ENCODE measurements around the gene FNDC3B. TPM values are rescaled to one million over a fixed set of nuclear protein-coding genes. Genes with fewer than 3 reads are reported as not detected.

FNDC3B gene
- total and polyA plus RNA-seq, 2 donors: 11.0 to 11.9 TPM

DNA sequence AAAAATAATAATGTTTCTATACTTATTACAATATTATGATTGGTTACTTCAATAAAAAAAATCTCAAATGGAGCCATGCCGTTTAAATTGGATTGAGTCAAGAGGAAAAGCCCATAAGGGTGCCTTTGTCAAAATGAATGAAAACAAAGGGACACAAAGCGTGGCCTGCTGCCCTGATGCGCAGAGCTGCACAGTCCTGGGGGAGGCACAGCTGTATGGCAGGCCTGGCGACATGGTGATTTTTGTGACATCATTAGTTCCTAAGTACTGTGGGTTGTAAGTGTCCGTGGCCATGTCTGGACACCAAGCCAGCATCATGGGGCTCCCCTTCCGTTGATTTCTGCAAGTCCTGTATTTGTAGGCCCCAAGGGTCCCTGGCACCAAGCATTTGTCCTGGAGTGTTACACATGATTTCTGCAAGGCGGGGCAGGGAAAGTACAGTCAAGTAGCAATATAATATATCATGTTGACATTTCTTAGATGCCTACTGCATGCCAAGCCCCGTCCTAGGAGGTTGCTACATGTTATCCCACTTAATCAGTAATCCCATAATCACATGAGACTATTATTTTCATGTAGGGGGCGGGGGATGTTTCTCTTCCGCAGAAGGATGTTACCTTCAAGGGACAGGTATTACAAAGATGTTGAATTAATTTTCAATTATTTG, 349.2 kb downstream of the FNDC3B start:
- Histone ChIP-seq H3K36me3 (ENCODE audit: control insufficient read depth in 2 of 2, insufficient read depth in 2 of 2, low read length in 1 of 2) (no peaks in the 10 kb centered on the region), H3K9me3 (ENCODE audit: control insufficient read depth in 2 of 2, insufficient read depth in 1 of 2, low read length in 1 of 2) (no peaks in the 10 kb centered on the region), H3K4me3 (ENCODE audit: low read length in 2 of 2) (no peak overlapping the region), H3K27ac (ENCODE audit: low read depth in 1 of 2, low read length in 1 of 2) (no peak overlapping the region), H3K4me1 (ENCODE audit: control insufficient read depth in 2 of 2, insufficient read depth in 2 of 2, low read length in 2 of 2) (no peaks in the 10 kb centered on the region), H3K27me3 (ENCODE audit: control insufficient read depth in 2 of 2, insufficient read depth in 1 of 2, low read length in 1 of 2) (no peaks in the 10 kb centered on the region)
- no peak for DNase-seq (ENCODE audit: low read depth in 6 of 9, low spot score in 9 of 9)
- WGBS: 86% methylated on average over 10 of the region's 10 CpGs

DNA sequence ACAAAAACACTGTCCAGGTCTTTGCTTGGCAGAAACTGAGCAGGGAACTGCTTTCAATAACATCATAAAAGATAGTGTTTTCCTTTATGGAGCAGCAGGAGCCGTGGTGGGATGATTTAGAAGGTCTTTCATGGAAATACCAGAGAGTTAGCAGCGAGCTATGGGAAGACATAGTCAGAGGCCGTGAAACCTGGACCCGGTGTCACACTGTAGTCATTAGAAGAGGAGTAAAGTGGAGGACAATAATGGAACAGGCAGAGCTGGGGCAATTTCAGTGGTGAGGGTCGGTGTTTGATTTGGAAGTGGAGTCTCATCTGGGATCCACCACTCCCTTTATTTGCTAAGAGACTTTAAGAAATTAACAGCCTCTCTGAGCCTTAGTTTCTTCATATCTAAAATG, 351.4 kb downstream of the FNDC3B start:
- over 99% methylated on average over 5 of the region's 5 CpGs for WGBS
- no peaks in the 10 kb centered on the region for H3K36me3 ChIP-seq (ENCODE audit: control insufficient read depth in 2 of 2, insufficient read depth in 2 of 2, low read length in 1 of 2)

DNA sequence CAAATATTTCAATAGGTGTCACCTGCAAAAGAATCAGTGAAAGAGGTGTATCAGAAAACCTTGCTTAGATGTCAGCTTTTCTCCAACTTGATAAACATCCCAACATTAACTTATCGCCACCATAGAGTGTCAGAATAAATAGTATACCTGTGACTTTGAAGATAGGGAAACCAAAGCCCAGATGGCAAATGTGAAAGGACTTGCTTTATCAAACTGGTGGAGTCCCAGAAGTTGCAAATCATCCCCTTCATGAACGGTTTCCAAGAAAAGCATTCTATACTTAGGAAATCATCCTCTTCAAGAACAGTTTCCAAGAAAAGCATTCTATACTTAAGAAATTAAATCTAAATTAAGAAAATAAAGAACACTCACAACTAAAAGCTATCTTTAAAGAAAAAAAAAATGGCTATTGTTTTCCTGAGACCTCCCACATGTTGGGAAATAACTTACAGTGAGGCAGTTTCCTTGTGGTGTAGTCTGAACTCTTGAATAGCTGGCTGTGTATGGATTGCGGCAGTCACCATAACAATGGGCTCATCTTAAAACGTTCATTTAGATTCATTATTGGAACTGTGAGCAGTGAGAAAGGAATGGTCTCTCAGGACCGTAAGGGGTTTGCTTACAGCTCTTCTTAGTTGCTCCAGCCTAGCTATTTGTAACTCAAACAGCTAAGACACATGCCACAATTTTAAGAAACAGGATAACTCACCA, 352.4 kb downstream of the FNDC3B start:
- Histone ChIP-seq H3K27me3 (ENCODE audit: control insufficient read depth in 2 of 2, insufficient read depth in 1 of 2, low read length in 1 of 2) (no peaks in the 10 kb centered on the region), H3K4me1 (ENCODE audit: control insufficient read depth in 2 of 2, insufficient read depth in 2 of 2, low read length in 2 of 2) (no peaks in the 10 kb centered on the region), H3K36me3 (ENCODE audit: control insufficient read depth in 2 of 2, insufficient read depth in 2 of 2, low read length in 1 of 2) (no peaks in the 10 kb centered on the region), H3K27ac (ENCODE audit: low read depth in 1 of 2, low read length in 1 of 2) (no peak overlapping the region), H3K4me3 (ENCODE audit: low read length in 2 of 2) (no peak overlapping the region), H3K9me3 (ENCODE audit: control insufficient read depth in 2 of 2, insufficient read depth in 1 of 2, low read length in 1 of 2) (no peaks in the 10 kb centered on the region)
- no peak for DNase-seq (ENCODE audit: low read depth in 6 of 9, low spot score in 9 of 9)
- 51% methylated on average over 5 of the region's 5 CpGs for WGBS

More for the DNA sequence above, 351.4 kb downstream of the FNDC3B start:
- Histone ChIP-seq H3K27ac (ENCODE audit: low read depth in 1 of 2, low read length in 1 of 2) (no peak overlapping the region), H3K9me3 (ENCODE audit: control insufficient read depth in 2 of 2, insufficient read depth in 1 of 2, low read length in 1 of 2) (no peaks in the 10 kb centered on the region), H3K4me1 (ENCODE audit: control insufficient read depth in 2 of 2, insufficient read depth in 2 of 2, low read length in 2 of 2) (no peaks in the 10 kb centered on the region), H3K4me3 (ENCODE audit: low read length in 2 of 2) (no peak overlapping the region), H3K27me3 (ENCODE audit: control insufficient read depth in 2 of 2, insufficient read depth in 1 of 2, low read length in 1 of 2) (no peaks in the 10 kb centered on the region)
- DNase-seq (ENCODE audit: low read depth in 6 of 9, low spot score in 9 of 9): no peak

DNA sequence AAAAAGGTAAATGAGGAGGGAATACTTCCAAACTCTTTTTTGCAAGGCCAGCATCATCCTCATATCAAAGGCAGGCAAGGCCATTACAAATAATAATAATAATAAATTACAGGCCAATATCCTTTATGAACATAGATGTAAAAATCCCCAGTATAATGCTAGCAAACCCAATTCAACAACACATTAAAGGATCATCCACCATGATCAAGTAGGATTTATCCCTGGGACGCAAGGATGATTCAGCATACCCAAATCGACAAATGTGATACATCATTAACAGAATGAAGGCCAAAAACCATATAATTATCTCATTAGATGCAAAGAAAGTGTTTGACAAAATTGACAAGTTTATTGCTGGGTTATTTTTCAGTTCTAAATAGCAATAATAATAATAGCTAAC, 355.3 kb downstream of the FNDC3B start:
- no peak for DNase-seq (ENCODE audit: low read depth in 6 of 9, low spot score in 9 of 9)
- Histone ChIP-seq H3K4me1 (ENCODE audit: control insufficient read depth in 2 of 2, insufficient read depth in 2 of 2, low read length in 2 of 2) (no peaks in the 10 kb centered on the region), H3K36me3 (ENCODE audit: control insufficient read depth in 2 of 2, insufficient read depth in 2 of 2, low read length in 1 of 2) (no peaks in the 10 kb centered on the region), H3K27me3 (ENCODE audit: control insufficient read depth in 2 of 2, insufficient read depth in 1 of 2, low read length in 1 of 2) (no peaks in the 10 kb centered on the region), H3K27ac (ENCODE audit: low read depth in 1 of 2, low read length in 1 of 2) (no peak overlapping the region), H3K9me3 (ENCODE audit: control insufficient read depth in 2 of 2, insufficient read depth in 1 of 2, low read length in 1 of 2) (no peaks in the 10 kb centered on the region), H3K4me3 (ENCODE audit: low read length in 2 of 2) (no peak overlapping the region)
- WGBS: 98% methylated on average over 2 of the region's 2 CpGs

DNA sequence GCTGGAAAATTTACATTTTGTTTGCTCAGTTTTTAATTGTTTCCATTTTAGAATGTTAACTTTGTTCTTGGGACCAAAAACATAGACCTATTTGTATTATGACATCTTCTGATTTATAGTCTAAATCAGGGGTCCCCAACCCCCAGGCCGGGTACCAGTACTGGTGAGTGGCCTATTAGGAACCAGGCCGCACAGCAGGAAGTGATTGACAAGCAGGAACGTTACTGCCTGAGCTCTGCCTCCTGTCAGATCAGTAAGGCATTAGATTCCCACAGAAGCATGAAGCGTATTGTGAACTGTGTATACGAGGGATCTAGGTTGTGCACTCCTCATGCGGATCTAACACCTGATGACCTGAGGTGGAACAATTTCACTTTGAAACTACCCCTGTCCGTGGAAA, 357.0 kb downstream of the FNDC3B start:
- Histone ChIP-seq H3K4me1 (ENCODE audit: control insufficient read depth in 2 of 2, insufficient read depth in 2 of 2, low read length in 2 of 2) (no peaks in the 10 kb centered on the region), H3K4me3 (ENCODE audit: low read length in 2 of 2) (no peak overlapping the region), H3K27me3 (ENCODE audit: control insufficient read depth in 2 of 2, insufficient read depth in 1 of 2, low read length in 1 of 2) (no peaks in the 10 kb centered on the region), H3K9me3 (ENCODE audit: control insufficient read depth in 2 of 2, insufficient read depth in 1 of 2, low read length in 1 of 2) (no peaks in the 10 kb centered on the region), H3K36me3 (ENCODE audit: control insufficient read depth in 2 of 2, insufficient read depth in 2 of 2, low read length in 1 of 2) (no peaks in the 10 kb centered on the region), H3K27ac (ENCODE audit: low read depth in 1 of 2, low read length in 1 of 2) (no peak overlapping the region)
- whole genome bisulfite sequencing: 98% methylated on average over 7 of the region's 7 CpGs
- DNase-seq (ENCODE audit: low read depth in 6 of 9, low spot score in 9 of 9): no peak

DNA sequence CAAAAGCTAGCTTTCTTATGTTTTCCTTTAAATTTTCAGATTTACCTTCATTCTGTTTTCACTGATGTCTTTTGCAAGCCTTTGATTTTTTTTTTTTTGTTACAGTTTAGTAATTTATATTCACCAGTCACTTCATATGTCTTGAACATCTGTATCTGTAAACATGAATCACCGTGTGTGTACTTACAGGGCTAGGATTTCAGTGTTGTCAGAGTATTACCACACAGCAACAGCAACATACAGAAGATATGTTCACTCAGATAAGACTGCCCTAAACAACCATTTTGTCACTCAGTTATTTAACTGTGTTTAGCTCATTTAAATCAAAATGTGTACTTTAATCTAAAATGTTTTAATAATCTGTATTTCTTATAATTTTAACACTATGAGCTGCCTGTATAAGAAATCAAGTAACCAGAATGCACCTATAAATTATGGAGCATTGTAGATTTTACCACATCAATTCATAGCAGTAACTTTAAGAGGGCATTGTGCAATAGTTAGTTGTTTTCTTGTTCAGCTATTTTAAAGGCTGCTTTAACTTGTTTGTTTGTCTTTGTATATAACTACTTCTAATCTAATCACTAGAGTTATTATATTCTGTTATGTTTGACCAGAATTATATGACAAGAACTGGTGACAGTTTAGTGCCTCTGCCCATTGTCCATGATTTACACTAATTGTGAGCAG, 358.5 kb downstream of the FNDC3B start:
- Histone ChIP-seq H3K36me3 (ENCODE audit: control insufficient read depth in 2 of 2, insufficient read depth in 2 of 2, low read length in 1 of 2) (no peaks in the 10 kb centered on the region), H3K27ac (ENCODE audit: low read depth in 1 of 2, low read length in 1 of 2) (no peak overlapping the region), H3K4me1 (ENCODE audit: control insufficient read depth in 2 of 2, insufficient read depth in 2 of 2, low read length in 2 of 2) (no peaks in the 10 kb centered on the region), H3K9me3 (ENCODE audit: control insufficient read depth in 2 of 2, insufficient read depth in 1 of 2, low read length in 1 of 2) (no peaks in the 10 kb centered on the region), H3K27me3 (ENCODE audit: control insufficient read depth in 2 of 2, insufficient read depth in 1 of 2, low read length in 1 of 2) (no peaks in the 10 kb centered on the region), H3K4me3 (ENCODE audit: low read length in 2 of 2) (no peak overlapping the region)
- no peak for DNase-seq (ENCODE audit: low read depth in 6 of 9, low spot score in 9 of 9)
- WGBS: 86% methylated on average over 1 of the region's 1 CpG

DNA sequence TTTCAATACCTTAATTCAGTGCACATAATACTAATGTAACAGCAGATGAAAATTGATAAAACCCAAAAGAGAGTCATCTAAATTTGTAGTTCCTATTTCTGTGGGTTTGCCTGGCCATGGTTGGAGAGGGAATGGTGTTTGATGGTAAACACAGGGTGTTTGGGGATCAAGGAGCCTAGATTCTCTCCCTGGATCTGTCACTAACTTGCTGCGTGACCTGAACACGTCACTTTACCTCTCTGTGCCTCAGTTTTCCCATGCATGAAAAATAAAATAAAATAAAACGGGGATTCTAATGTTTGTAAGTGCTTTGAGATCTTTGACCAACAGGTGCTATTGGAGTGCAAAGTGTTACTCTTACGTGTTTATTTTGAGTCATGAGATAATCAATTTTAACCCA, 359.1 kb downstream of the FNDC3B start:
- H3K9me3 ChIP-seq (ENCODE audit: control insufficient read depth in 2 of 2, insufficient read depth in 1 of 2, low read length in 1 of 2): no peaks in the 10 kb centered on the region

DNA sequence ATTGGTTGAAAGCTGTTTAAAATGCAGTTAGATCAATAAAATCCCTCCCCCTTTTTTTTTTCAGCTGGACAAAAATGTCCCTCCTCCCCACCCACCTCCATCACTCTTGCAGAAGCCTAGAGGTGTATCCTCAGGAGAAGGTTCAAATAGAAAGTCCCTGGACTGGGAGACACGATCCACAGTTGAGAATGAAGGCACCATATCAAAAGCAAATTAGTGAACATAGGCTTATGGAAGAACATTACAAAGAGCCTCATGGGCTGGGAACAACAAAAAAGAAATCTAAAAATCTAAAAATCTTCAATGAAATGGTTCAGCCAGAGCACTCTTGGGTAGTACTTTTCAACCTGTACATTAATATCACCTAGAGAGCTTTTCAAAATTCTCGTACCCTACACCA, 362.7 kb downstream of the FNDC3B start:
- Histone ChIP-seq H3K27me3 (ENCODE audit: control insufficient read depth in 2 of 2, insufficient read depth in 1 of 2, low read length in 1 of 2) (no peaks in the 10 kb centered on the region), H3K4me1 (ENCODE audit: control insufficient read depth in 2 of 2, insufficient read depth in 2 of 2, low read length in 2 of 2) (no peaks in the 10 kb centered on the region), H3K27ac (ENCODE audit: low read depth in 1 of 2, low read length in 1 of 2) (no peak overlapping the region), H3K4me3 (ENCODE audit: low read length in 2 of 2) (no peak overlapping the region), H3K36me3 (ENCODE audit: control insufficient read depth in 2 of 2, insufficient read depth in 2 of 2, low read length in 1 of 2) (no peaks in the 10 kb centered on the region), H3K9me3 (ENCODE audit: control insufficient read depth in 2 of 2, insufficient read depth in 1 of 2, low read length in 1 of 2) (no peaks in the 10 kb centered on the region)
- 81% methylated on average over 2 of the region's 2 CpGs for WGBS
- DNase-seq (ENCODE audit: low read depth in 6 of 9, low spot score in 9 of 9): no peak

More for the DNA sequence above, 359.1 kb downstream of the FNDC3B start:
- WGBS: 97% methylated on average over 4 of the region's 4 CpGs
- Histone ChIP-seq H3K4me3 (ENCODE audit: low read length in 2 of 2) (no peak overlapping the region), H3K36me3 (ENCODE audit: control insufficient read depth in 2 of 2, insufficient read depth in 2 of 2, low read length in 1 of 2) (no peaks in the 10 kb centered on the region), H3K27me3 (ENCODE audit: control insufficient read depth in 2 of 2, insufficient read depth in 1 of 2, low read length in 1 of 2) (no peaks in the 10 kb centered on the region), H3K27ac (ENCODE audit: low read depth in 1 of 2, low read length in 1 of 2) (no peak overlapping the region), H3K4me1 (ENCODE audit: control insufficient read depth in 2 of 2, insufficient read depth in 2 of 2, low read length in 2 of 2) (no peaks in the 10 kb centered on the region)
- no peak for DNase-seq (ENCODE audit: low read depth in 6 of 9, low spot score in 9 of 9)

DNA sequence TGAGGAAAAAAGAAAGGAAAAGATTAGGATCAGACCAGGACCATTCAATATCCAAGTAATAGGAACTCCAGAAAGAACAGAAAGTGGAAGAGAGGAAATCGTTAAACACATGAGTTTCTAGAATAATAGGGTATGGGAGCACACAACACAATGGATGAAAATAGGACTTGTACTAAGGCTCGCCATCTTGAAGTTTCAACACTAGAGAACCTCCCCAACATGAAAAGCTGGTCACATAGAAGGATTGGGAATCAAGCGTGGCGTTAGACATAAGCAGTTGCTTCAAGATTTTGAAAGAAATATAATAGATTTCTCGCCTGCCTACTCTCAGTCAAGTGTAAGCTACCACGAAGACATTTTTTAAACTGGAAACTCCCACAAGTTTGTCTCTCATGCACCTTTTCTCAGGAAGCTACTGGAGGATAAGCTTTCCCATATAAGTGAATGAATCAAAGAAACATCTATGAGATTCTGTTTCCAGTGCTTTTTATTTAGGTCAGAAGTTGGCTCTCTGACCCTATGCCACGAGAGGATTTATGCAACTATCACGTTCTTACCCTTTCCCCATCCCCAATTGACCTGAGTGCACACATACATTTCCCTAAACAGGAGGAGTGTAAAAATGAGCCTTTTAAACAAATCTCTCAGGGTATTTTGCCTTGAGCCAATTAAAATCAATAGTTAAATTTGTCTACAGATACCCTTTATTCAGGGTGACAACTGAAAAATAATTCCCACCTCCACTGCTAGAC, 363.7 kb downstream of the FNDC3B start:
- H3K27me3 ChIP-seq (ENCODE audit: control insufficient read depth in 2 of 2, insufficient read depth in 1 of 2, low read length in 1 of 2): no peaks in the 10 kb centered on the region
- DNase-seq (ENCODE audit: low read depth in 6 of 9, low spot score in 9 of 9): no peak
- no peaks in the 10 kb centered on the region for H3K36me3 ChIP-seq (ENCODE audit: control insufficient read depth in 2 of 2, insufficient read depth in 2 of 2, low read length in 1 of 2)
- no peak overlapping the region for H3K4me3 ChIP-seq (ENCODE audit: low read length in 2 of 2)
- H3K27ac ChIP-seq (ENCODE audit: low read depth in 1 of 2, low read length in 1 of 2): no peak overlapping the region
- WGBS: 95% methylated on average over 8 of the region's 8 CpGs
- H3K4me1 ChIP-seq (ENCODE audit: control insufficient read depth in 2 of 2, insufficient read depth in 2 of 2, low read length in 2 of 2): no peaks in the 10 kb centered on the region
- H3K9me3 ChIP-seq (ENCODE audit: control insufficient read depth in 2 of 2, insufficient read depth in 1 of 2, low read length in 1 of 2): no peaks in the 10 kb centered on the region

Data from thymus (tissue), 11 donors.